RWPE2 (cell line): ENCODE data around the gene GDF10.

Experiments used
- ATAC-seq: fragments of 200-7000 bp; cut with Tn5 transposase; 3 replicates; pipeline ENCODE4 v1.9.1; 2021; ENCODE audit warnings: low read depth
- DNase-seq: peaks from one replicate; pipeline ENCODE4 v3.0.0-alpha.2; 2020; ENCODE audit warnings: low spot score
- H3K27ac ChIP-seq: fragments of 450-650 bp; 2 replicates; pipeline ENCODE4 v1.5.1; 2017; ENCODE audit warnings: mild to moderate bottlenecking; ENCODE audit not compliant: poor library complexity, severe bottlenecking
- H3K27me3 ChIP-seq: fragments of 250-450 bp; sonication (Bioruptor Pico); 2 replicates; pipeline ENCODE4 v1.5.1; 2021; ENCODE audit warnings: mild to moderate bottlenecking, moderate library complexity; ENCODE audit not compliant: insufficient read depth, poor library complexity, severe bottlenecking
- H3K36me3 ChIP-seq: fragments of 250-450 bp; sonication (Bioruptor Pico); 2 replicates; pipeline ENCODE4 v1.5.1; 2020; ENCODE audit warnings: low read depth, mild to moderate bottlenecking, moderate library complexity
- H3K4me1 ChIP-seq: fragments of 250-450 bp; sonication (Bioruptor Pico); 2 replicates; pipeline ENCODE4 v1.5.1; 2021; ENCODE audit warnings: mild to moderate bottlenecking, moderate library complexity; ENCODE audit not compliant: insufficient read depth, poor library complexity, severe bottlenecking
- H3K4me3 ChIP-seq: fragments of 250-450 bp; sonication (Bioruptor Pico); 2 replicates; pipeline ENCODE4 v1.5.1; 2021; ENCODE audit warnings: mild to moderate bottlenecking, moderate library complexity; ENCODE audit not compliant: severe bottlenecking
- H3K9me3 ChIP-seq: fragments of 250-450 bp; sonication (Bioruptor Pico); 2 replicates; pipeline ENCODE4 v1.5.1; 2021; ENCODE audit warnings: mild to moderate bottlenecking, moderate library complexity; ENCODE audit not compliant: severe bottlenecking
- TF ChIP-seq, protein P1 (sequence below): fragments of 450-650 bp; IDR thresholded peaks from one replicate; pipeline ENCODE4 v1.5.1; 2017; ENCODE audit warnings: mild to moderate bottlenecking, moderate library complexity; ENCODE audit not compliant: poor library complexity, severe bottlenecking

GDF10 gene

DNA sequence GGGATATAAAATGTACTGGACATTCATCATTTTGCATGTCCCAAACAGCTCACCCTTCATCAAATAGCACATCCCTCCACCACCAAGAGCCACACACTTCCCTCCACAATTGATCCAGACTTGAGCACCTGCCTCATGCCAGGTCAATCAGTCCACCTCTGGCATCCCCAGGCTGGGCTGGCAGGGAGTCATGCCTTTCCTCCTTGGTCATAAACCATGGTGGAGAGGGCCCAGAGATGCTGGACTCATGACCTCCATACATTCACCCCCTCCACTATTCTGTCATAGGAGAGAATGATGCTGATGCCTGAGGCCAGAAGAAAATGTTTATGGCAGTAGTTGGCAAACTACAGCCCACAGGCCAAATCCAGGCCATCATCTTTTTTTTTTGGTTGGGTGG, 16.1 kb upstream of the GDF10 start:
- H3K4me3 ChIP-seq: no peak overlapping the region
- TF ChIP-seq, protein P1, sequence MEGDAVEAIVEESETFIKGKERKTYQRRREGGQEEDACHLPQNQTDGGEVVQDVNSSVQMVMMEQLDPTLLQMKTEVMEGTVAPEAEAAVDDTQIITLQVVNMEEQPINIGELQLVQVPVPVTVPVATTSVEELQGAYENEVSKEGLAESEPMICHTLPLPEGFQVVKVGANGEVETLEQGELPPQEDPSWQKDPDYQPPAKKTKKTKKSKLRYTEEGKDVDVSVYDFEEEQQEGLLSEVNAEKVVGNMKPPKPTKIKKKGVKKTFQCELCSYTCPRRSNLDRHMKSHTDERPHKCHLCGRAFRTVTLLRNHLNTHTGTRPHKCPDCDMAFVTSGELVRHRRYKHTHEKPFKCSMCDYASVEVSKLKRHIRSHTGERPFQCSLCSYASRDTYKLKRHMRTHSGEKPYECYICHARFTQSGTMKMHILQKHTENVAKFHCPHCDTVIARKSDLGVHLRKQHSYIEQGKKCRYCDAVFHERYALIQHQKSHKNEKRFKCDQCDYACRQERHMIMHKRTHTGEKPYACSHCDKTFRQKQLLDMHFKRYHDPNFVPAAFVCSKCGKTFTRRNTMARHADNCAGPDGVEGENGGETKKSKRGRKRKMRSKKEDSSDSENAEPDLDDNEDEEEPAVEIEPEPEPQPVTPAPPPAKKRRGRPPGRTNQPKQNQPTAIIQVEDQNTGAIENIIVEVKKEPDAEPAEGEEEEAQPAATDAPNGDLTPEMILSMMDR: no peak
- H3K4me1 ChIP-seq: no peaks in the 10 kb centered on the region
- DNase-seq: no peak
- no peak overlapping the region for H3K27ac ChIP-seq
- H3K27me3 ChIP-seq: no peaks in the 10 kb centered on the region
- H3K36me3 ChIP-seq: no peaks in the 10 kb centered on the region
- H3K9me3 ChIP-seq: no peaks in the 10 kb centered on the region
- no peak for ATAC-seq

GRCh38 chr10:47285381-47286115, 14.4 kb upstream of the GDF10 start:
- ATAC-seq: no peak
- H3K27ac ChIP-seq: no peak overlapping the region
- no peaks in the 10 kb centered on the region for H3K9me3 ChIP-seq
- no peaks in the 10 kb centered on the region for H3K27me3 ChIP-seq
- H3K4me3 ChIP-seq: no peak overlapping the region
- H3K36me3 ChIP-seq: no peaks in the 10 kb centered on the region
- no peak for DNase-seq
- TF ChIP-seq, protein P1: no peak
- H3K4me1 ChIP-seq: no peaks in the 10 kb centered on the region

DNA sequence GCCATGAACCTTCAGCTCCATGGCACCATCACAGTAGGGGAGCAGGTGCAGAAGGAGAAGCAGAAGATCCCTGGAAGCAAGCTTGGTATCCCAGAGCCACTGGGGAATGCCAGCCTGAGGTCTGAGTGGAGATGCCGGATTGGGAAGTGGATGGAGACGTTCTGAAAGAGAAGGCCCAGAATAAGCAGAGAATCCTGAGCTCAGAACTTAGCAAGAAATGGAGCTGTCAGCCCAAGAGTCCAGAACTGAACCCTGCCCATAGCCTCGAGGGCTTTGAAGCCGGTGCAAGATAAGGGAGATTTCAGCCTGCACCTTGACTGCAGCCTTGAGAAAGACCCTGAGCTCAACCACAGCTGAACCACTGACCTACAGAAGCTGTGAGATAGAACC, 13.9 kb upstream of the GDF10 start:
- no peaks in the 10 kb centered on the region for H3K4me1 ChIP-seq
- H3K27ac ChIP-seq: no peak overlapping the region

DNA sequence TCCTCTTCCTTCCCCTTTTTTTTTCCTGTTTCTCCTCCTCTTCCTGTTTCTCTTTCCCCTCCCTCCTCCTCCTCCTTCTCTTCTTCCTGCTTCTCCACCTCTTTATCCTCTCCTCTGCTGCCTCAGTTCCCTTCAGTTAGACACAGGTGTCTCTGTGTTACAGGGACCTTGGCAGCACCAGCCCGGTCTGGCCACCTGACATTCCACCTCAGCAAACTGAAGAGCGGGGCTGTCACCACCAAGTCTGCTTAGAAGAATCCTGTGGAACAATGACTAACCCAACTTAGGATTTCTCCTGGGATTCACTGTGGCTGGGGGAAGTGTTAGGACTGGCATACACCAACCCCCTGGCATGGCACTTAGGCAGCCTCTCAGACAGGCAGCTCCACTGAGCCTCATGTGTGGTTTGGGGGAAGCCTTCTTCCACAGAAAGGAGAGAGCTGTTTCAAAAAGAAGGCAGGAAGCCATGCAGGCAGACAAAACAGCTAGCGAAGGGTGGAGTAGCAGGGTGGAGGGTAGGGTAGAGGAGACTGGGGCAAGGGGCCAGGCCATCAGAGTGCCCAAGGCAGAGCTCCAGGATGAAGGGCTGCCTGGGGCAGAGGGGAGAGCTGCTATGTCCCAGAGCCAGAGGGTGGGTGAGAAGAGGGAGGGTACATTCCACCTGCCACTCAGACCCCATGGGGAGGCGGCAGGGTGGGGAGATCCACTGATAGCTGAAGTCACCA, 13.2 kb upstream of the GDF10 start:
- ATAC-seq: no peak
- H3K9me3 ChIP-seq: no peaks in the 10 kb centered on the region
- no peak for DNase-seq

More for the DNA sequence above, 13.9 kb upstream of the GDF10 start:
- Histone ChIP-seq H3K4me3 (no peak overlapping the region), H3K36me3 (no peaks in the 10 kb centered on the region), H3K27me3 (no peaks in the 10 kb centered on the region), H3K9me3 (no peaks in the 10 kb centered on the region)
- DNase-seq (no peak), ATAC-seq (no peak)
- TF ChIP-seq, protein P1: no peak

More for the DNA sequence above, 13.2 kb upstream of the GDF10 start:
- no peaks in the 10 kb centered on the region for H3K4me1 ChIP-seq
- TF ChIP-seq, protein P1: no peak
- no peak overlapping the region for H3K27ac ChIP-seq
- no peaks in the 10 kb centered on the region for H3K36me3 ChIP-seq
- no peak overlapping the region for H3K4me3 ChIP-seq
- H3K27me3 ChIP-seq: no peaks in the 10 kb centered on the region
